OCI-LY3 (cell line): Measurements from ENCODE around the gene WDR43.
A peak's percentile ranks its signal among the peaks of the same experiment; 100 is the strongest.

Experiments used
- H2AFZ ChIP-seq: fragments of 200-600, 300-600 bp; shearing (Covaris generic); 2 replicates; pipeline ENCODE4 v1.6.0; 2014; ENCODE audit warnings: antibody characterized with exemption, low read depth, low read length
- H3K27ac ChIP-seq: fragments of 200-600, 300-600 bp; sonication (generic); 2 replicates; pipeline ENCODE4 v1.5.1; 2014; ENCODE audit warnings: mild to moderate bottlenecking, low read length, moderate library complexity, mixed read lengths
- H3K27me3 ChIP-seq: fragments of 200-600, 300-600 bp; sonication (generic); 2 replicates; pipeline ENCODE4 v1.6.1; 2014; ENCODE audit warnings: low read depth, low read length, mixed read lengths
- H3K36me3 ChIP-seq: fragments of 200-600, 300-600 bp; sonication (generic); replicated peaks from 2 replicates; pipeline ENCODE3; 2014; ENCODE audit warnings: low read depth, low read length, mixed read lengths
- H3K4me1 ChIP-seq: fragments of 300-600, 200-600 bp; sonication (generic); 2 replicates; pipeline ENCODE4 v1.6.1; 2014; ENCODE audit warnings: low read length, mixed read lengths
- H3K4me2 ChIP-seq: fragments of 200-600, 300-600 bp; sonication (generic); 2 replicates; pipeline ENCODE4 v1.6.1; 2014; ENCODE audit warnings: low read length, mixed read lengths
- H3K4me3 ChIP-seq: fragments of 300-600, 200-600 bp; sonication (generic); 2 replicates; pipeline ENCODE4 v1.5.1; 2014; ENCODE audit warnings: antibody characterized with exemption, mild to moderate bottlenecking, low read length, moderate library complexity
- H3K79me2 ChIP-seq: fragments of 300-600, 200-600 bp; shearing (Covaris generic); 2 replicates; pipeline ENCODE4 v1.6.1; 2014; ENCODE audit warnings: mild to moderate bottlenecking, low read length, mixed read lengths
- H3K9ac ChIP-seq: fragments of 300-600, 200-600 bp; shearing (Covaris generic); 2 replicates; pipeline ENCODE4 v1.6.0; 2014; ENCODE audit warnings: mild to moderate bottlenecking, low read length, moderate library complexity
- H3K9me3 ChIP-seq: fragments of 200-600, 300-600 bp; shearing (Covaris generic); 2 replicates; pipeline ENCODE4 v1.6.1; 2014; ENCODE audit warnings: low read length, mixed read lengths; ENCODE audit not compliant: insufficient read depth
- H4K20me1 ChIP-seq: fragments of 200-600, 300-600 bp; sonication (generic); 2 replicates; pipeline ENCODE4 v1.6.1; 2016; ENCODE audit warnings: low read length, mixed read lengths; ENCODE audit not compliant: insufficient read depth
- CTCF ChIP-seq: fragments of 200-600, 300-600 bp; sonication (generic); IDR thresholded peaks from 2 replicates; pipeline ENCODE4 v1.5.1; 2014; ENCODE audit warnings: antibody characterized with exemption, low read length, low read depth
- EZH2phosphoT487 ChIP-seq: fragments of 200-600 bp; shearing (Covaris generic); IDR thresholded peaks from 2 replicates; pipeline ENCODE4 v1.6.1; 2018; ENCODE audit warnings: antibody characterized with exemption, mixed run types, low read depth

WDR43 gene

GRCh38 chr2:28951910-28952835 is 57.7 kb downstream of the WDR43 start:
- no peaks in the 10 kb centered on the region for H3K9me3 ChIP-seq
- TF ChIP-seq CTCF (no peak), EZH2phosphoT487 (no peak)
- peaks cover 4% of the 10 kb centered on the region; the same call in 1 of the 2 replicates for H4K20me1 ChIP-seq
- H3K79me2 ChIP-seq: no peaks in the 10 kb centered on the region
- no peaks in the 10 kb centered on the region for H3K27me3 ChIP-seq
- no peak overlapping the region for H3K4me3 ChIP-seq
- no peak overlapping the region for H2AFZ ChIP-seq
- H3K9ac ChIP-seq: no peak overlapping the region
- H3K36me3 ChIP-seq: peaks cover 18% of the 10 kb centered on the region
- peaks cover 8% of the 10 kb centered on the region; the same call in 1 of the 2 replicates for H3K4me1 ChIP-seq
- H3K27ac ChIP-seq: no peak overlapping the region
- H3K4me2 ChIP-seq: no peak overlapping the region

- Histone ChIP-seq H3K27ac (no peak overlapping the region), H3K36me3 (peaks cover 15% of the 10 kb centered on the region), H3K79me2 (no peaks in the 10 kb centered on the region), H3K4me2 (no peak overlapping the region), H3K9ac (no peak overlapping the region), H4K20me1 (peaks cover 4% of the 10 kb centered on the region; the same call in 1 of the 2 replicates), H3K4me1 (peaks cover 8% of the 10 kb centered on the region; the same call in 1 of the 2 replicates), H3K9me3 (no peaks in the 10 kb centered on the region), H3K4me3 (no peak overlapping the region), H3K27me3 (no peaks in the 10 kb centered on the region), H2AFZ (no peak overlapping the region)
- TF ChIP-seq CTCF (peak; percentile 33), EZH2phosphoT487 (no peak)
Measured at GRCh38 chr2:28952836-28953211, 58.4 kb downstream of the WDR43 start.

- Histone ChIP-seq H3K9ac (no peak overlapping the region), H3K36me3 (no peaks in the 10 kb centered on the region), H3K79me2 (no peaks in the 10 kb centered on the region), H3K4me2 (peak overlapping the region; percentile 2), H3K9me3 (no peaks in the 10 kb centered on the region), H3K4me3 (no peak overlapping the region), H4K20me1 (no peaks in the 10 kb centered on the region), H3K27ac (no peak overlapping the region), H3K4me1 (peaks cover 8% of the 10 kb centered on the region; the same call in 1 of the 2 replicates), H2AFZ (no peak overlapping the region), H3K27me3 (no peaks in the 10 kb centered on the region)
- TF ChIP-seq CTCF (no peak), EZH2phosphoT487 (no peak)
Measured at GRCh38 chr2:28955467-28955866, 61.0 kb downstream of the WDR43 start.

GRCh38 chr2:28956415-28956826 is 62.0 kb downstream of the WDR43 start:
- Histone ChIP-seq H3K4me2 (peak overlapping the region; percentile 71), H3K27me3 (no peaks in the 10 kb centered on the region), H3K27ac (no peak overlapping the region), H2AFZ (peak overlapping the region; percentile 13; the same call in 1 of the 2 replicates), H3K36me3 (no peaks in the 10 kb centered on the region), H3K9ac (no peak overlapping the region), H3K79me2 (no peaks in the 10 kb centered on the region), H3K4me3 (peak overlapping the region; percentile 68), H3K4me1 (peaks cover 8% of the 10 kb centered on the region; the same call in 1 of the 2 replicates), H4K20me1 (no peaks in the 10 kb centered on the region), H3K9me3 (no peaks in the 10 kb centered on the region)
- TF ChIP-seq CTCF: no peak
- no peak for TF ChIP-seq EZH2phosphoT487
